Measurements from ENCODE around the gene RBBP8. TPM values are rescaled to one million over a fixed set of nuclear protein-coding genes. Genes with fewer than 3 reads are reported as not detected.
A peak's percentile ranks its signal among the peaks of the same experiment; 100 is the strongest.
"Not testable (repeated sequence)": the region's sequence is repeated elsewhere in the genome, so short reads cannot be mapped to it uniquely, and the experiment has no call there.

Gene RBBP8
- total RNA-seq: 10 to 100 TPM; 30.9 to 32.6 TPM

DNA sequence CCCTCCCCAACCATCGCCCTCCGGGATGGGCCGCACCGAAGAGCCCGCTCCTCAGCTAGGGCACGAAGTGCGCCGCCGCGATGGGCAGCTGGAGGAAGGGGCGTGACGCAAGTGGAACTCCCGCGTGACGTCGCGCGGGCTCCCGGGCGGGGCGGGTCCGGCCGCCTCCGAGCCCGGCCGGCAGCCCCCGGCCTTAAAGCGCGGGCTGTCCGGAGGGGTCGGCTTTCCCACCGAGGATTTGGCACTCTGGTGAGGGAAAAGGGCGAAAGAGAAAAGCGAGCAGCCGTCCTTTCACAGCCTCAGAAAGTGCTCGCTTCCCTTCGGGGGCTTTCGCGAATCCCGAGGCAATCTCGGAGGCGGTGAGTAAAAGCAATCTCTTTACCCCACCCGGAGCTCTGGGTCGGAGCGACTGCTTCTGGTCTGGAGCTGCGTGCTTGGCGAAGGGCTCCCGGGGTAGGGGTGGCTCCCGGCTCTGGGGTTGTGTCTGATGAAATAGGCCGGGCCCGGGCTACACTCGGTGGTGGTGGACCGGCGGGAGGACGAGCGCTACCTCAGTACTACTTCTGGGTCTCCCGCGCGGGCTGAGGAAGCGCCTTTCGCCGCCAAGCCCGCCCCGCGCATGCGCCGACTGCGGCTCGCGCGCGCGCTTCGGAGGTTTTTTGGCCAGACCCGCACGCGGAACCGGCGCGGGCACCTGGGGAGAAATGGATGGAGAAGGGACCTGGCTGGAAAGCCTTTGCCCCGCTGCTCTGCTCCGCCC, at the start of gene RBBP8:
Gene RBBP8 (plus strand): TSS at position 123 of the 760 bp plus-strand sequence. CDS start 3,524 bp downstream, outside the sequence.
- no peaks in the 10 kb centered on the region for H3K9me3 ChIP-seq
- peak; percentile 81 to 86 (median 84) for DNase-seq
- peak within 1 kb of the TSS; percentile 41 to 84 for H3K4me3 ChIP-seq
- peaks cover 11% of the 10 kb centered on the region for H3K4me1 ChIP-seq
- H3K27ac ChIP-seq: peak within 1 kb of the TSS; percentile 90 to 99 (median 94)
- H3K27me3 ChIP-seq: no peaks in the 10 kb centered on the region
- H3K36me3 ChIP-seq (replicated peaks in 1 of 2; ENCODE audit: insufficient read depth in 1 of 2, low read depth in 2 of 2): peaks cover 0 to 3% of the 10 kb centered on the region in 2 donors
- peak; percentile 90 for ATAC-seq
- TF ChIP-seq POLR2A (IDR thresholded peaks at IDR 0.05): peak; percentile 70 to 87 (median 83)
- TF ChIP-seq, protein P1, sequence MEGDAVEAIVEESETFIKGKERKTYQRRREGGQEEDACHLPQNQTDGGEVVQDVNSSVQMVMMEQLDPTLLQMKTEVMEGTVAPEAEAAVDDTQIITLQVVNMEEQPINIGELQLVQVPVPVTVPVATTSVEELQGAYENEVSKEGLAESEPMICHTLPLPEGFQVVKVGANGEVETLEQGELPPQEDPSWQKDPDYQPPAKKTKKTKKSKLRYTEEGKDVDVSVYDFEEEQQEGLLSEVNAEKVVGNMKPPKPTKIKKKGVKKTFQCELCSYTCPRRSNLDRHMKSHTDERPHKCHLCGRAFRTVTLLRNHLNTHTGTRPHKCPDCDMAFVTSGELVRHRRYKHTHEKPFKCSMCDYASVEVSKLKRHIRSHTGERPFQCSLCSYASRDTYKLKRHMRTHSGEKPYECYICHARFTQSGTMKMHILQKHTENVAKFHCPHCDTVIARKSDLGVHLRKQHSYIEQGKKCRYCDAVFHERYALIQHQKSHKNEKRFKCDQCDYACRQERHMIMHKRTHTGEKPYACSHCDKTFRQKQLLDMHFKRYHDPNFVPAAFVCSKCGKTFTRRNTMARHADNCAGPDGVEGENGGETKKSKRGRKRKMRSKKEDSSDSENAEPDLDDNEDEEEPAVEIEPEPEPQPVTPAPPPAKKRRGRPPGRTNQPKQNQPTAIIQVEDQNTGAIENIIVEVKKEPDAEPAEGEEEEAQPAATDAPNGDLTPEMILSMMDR (IDR thresholded peaks at IDR 0.05): no peak
- intact Hi-C loops (cut with DNase I): loop anchor here (10.0 kb wide), 1 partner anchor 79 kb away; no protein-coding TSS in a partner anchor
- WGBS, 2 donors: 0% methylated on average over 12 to 72 of the region's 82 CpGs

DNA sequence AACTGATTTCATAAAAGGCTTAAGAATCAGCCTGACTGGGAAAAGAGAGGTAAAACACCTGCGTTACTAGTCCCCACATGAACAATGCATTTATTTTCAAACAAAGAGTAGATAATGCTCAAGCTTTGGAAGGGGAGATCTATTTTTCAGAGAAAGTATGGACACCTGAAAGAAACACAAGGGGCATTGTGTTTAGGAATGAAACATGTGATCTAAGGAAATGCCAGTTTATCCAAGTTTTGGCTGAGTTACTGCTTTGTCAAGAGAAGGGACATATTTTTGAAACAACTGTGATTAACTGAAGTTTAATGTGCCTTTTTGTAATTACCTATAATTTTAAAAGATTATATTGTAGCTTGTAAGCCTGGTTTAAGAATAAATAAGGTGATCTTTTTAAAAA, 49.3 kb upstream of the RBBP8 start:
- intact Hi-C loops (cut with DNase I): no loop called here
- ATAC-seq (peak; percentile 47), DNase-seq (no peak)
- H3K27me3 ChIP-seq: no peaks in the 10 kb centered on the region
- no peaks in the 10 kb centered on the region for H3K36me3 ChIP-seq (replicated peaks in 1 of 2; ENCODE audit: insufficient read depth in 1 of 2, low read depth in 2 of 2)
- H3K4me3 ChIP-seq: no peak overlapping the region
- TF ChIP-seq, protein P1 (IDR thresholded peaks at IDR 0.05): no peak
- no peak for TF ChIP-seq POLR2A (IDR thresholded peaks at IDR 0.05)
- H3K4me1 ChIP-seq: peaks cover 17% of the 10 kb centered on the region
- H3K9me3 ChIP-seq: no peaks in the 10 kb centered on the region
- WGBS, 2 donors: 16 to 21% methylated on average over 1 of the region's 1 CpG
- H3K27ac ChIP-seq: peak overlapping the region in 3 of 4 donors; percentile 20 to 51 (median 32)

DNA sequence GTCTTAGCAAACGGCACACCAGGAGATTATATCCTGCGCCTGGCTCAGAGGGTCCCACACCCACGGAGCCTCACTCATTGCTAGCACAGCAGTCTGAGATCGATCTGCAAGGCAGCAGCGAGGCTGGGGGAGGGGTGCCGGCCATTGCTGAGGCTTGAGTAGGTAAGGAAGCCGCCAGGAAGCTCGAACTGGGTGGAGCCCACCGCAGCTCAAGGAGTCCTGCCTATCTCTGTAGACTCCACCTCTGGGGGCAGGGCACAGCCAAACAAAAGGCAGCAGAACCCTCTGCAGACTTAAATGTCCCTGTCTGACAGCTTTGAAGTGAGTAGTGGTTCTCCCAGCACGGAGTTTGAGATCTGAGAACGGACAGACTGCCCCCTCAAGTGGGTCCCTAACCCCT, 47.4 kb upstream of the RBBP8 start:
- DNase-seq; H3K27ac ChIP-seq; H3K4me3 ChIP-seq; H3K36me3 ChIP-seq (replicated peaks in 1 of 2; ENCODE audit: insufficient read depth in 1 of 2, low read depth in 2 of 2); ATAC-seq; H3K9me3 ChIP-seq; intact Hi-C loops (cut with DNase I); H3K27me3 ChIP-seq: not testable (repeated sequence)
- WGBS, 2 donors: 85 to 86% methylated on average over 4 to 11 of the region's 11 CpGs
- H3K4me1 ChIP-seq: peaks cover 13% of the 10 kb centered on the region

GRCh38 chr18:22899421-22899820, 33.7 kb upstream of the RBBP8 start:
- H3K27ac ChIP-seq: no peak overlapping the region
- H3K27me3 ChIP-seq: no peaks in the 10 kb centered on the region
- intact Hi-C loops (cut with DNase I): no loop called here
- TF ChIP-seq, protein P1 (IDR thresholded peaks at IDR 0.05): no peak
- TF ChIP-seq POLR2A (IDR thresholded peaks at IDR 0.05): no peak
- H3K36me3 ChIP-seq (replicated peaks in 1 of 2; ENCODE audit: insufficient read depth in 1 of 2, low read depth in 2 of 2): no peaks in the 10 kb centered on the region
- H3K4me1 ChIP-seq: peaks cover 23% of the 10 kb centered on the region
- H3K4me3 ChIP-seq: no peak overlapping the region
- no peaks in the 10 kb centered on the region for H3K9me3 ChIP-seq
- DNase-seq (no peak), ATAC-seq (no peak)

DNA sequence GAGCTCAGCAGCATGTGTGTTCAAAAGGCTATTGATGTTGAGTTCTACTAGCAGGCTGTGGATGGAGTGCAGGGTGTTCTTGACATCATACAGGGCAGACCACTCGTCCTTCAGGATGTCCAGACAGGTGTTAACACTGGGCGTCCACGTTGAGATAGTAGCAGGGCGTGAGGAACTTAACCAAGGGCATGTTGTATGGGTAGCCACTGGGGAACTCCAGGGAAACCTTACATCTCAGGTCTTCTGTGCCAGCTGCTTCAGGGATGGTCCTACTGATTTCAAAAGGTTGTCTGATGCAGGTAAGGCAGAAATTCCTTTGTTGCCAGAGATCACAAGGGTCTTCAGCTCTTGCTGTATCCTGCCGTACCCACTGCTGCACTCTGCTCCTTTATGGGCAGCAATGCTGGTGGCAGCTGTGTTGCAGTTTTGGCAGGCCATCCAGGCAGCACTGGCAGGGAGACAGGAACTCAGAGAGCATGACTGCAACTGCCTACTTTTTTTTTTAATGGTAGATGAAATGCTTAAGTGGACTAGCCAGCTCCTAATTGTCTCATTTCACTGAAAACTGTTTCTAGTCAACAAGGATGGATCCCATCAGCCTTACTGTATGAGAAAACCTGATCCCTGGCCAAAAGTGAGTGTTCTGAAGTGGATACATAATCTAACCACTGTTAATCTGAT, 32.4 kb upstream of the RBBP8 start:
- intact Hi-C loops (cut with DNase I): no loop called here
- no peak for TF ChIP-seq POLR2A (IDR thresholded peaks at IDR 0.05)
- TF ChIP-seq, protein P1 (IDR thresholded peaks at IDR 0.05): no peak
- peak; percentile 81 for ATAC-seq

More for the DNA sequence above, 32.4 kb upstream of the RBBP8 start:
- WGBS, 2 donors: 25 to 29% methylated on average over 3 to 5 of the region's 5 CpGs
- Histone ChIP-seq H3K36me3 (replicated peaks in 1 of 2; ENCODE audit: insufficient read depth in 1 of 2, low read depth in 2 of 2) (no peaks in the 10 kb centered on the region), H3K9me3 (no peaks in the 10 kb centered on the region), H3K4me1 (peaks cover 23% of the 10 kb centered on the region), H3K4me3 (no peak overlapping the region), H3K27ac (peak overlapping the region in 2 of 4 donors; percentile 24 to 30), H3K27me3 (no peaks in the 10 kb centered on the region)
- DNase-seq: peak; percentile 65 to 83 (median 72)
